Stimulated activated CD8-positive, alpha-beta memory T cell treated with anti-CD3 and anti-CD28 coated beads, Interleukin-2, amount 100 ng/mL, for 48 hours (primary cell): ENCODE data around the gene ZNF776.
A peak's percentile ranks its signal among the peaks of the same experiment; 100 is the strongest.
"Not testable (repeated sequence)": the region's sequence is repeated elsewhere in the genome, so short reads cannot be mapped to it uniquely, and the experiment has no call there.

Experiments used
- DNase-seq, 2 donors: peaks; one replicate each; pipeline ENCODE4 v3.0.0-alpha.2; 2020; ENCODE audit warnings: low read depth in 2 of 2

ZNF776 gene

DNA sequence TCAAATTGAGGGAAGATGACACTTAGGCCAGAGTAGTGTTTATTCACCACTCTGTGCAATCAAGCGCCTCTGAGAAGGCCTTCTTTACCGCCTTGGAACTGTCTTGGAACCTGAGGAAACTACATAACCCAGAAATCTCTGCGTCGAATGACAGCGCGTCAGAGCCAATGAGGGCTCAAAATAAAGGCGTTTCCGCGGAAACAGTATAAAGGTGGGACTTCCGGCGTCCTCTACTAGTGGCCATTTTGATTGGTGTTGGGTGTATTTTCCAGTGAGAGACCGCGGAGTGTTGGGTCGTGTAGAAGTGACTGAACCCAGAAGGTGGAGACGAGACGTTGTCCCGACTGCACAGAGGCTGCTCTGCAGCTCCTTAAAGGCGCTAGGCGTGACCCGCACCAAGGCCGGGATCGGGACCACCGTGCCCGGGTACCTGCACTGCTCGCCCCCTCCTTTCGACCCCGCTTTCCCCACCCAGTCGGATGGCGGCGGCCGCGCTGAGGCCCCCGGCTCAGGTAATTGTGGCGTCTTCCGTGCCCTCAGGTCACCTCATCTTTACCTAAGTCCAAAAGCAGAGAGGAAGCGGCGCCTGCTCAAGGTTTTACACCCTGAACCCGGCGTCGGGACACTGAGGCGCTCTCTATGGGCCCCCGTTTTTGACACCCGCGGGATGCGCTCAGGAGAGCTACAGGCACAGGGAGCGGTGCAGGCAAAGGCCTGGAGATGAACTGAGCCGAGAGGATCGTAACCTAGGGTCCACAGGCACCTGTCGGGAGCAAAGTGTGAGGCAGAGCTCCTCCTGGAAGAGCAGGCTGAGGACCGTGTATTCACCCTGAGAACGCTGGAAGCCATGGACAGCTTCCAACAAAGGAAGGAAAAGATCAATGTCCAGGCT lies at the start of gene ZNF776:
ZNF776 (plus strand) TSS at position 236 of the 892 bp plus-strand sequence; CDS start at position 480, 244 bp downstream.
- DNase-seq: peak; percentile 28 to 59

DNA sequence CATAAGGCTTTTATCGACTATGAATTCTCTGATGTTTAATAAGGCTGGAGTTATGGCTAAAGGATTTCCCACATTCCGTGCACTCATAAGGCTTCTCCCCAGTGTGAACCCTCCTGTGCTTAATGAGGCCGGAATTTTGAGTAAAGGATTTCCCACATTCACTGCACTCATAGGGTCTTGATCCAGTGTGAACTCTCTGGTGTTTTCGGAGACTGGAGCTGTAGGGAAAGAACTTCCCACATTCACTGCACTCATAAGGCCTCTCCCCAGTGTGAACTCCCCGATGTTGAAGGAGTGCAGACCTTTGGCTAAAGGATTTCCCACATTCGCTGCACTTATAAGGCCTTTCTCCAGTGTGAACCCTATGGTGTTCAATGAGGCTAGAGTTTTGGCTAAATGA lies 45.0 kb upstream of the ZNF776 start:
- no peak for DNase-seq

DNA sequence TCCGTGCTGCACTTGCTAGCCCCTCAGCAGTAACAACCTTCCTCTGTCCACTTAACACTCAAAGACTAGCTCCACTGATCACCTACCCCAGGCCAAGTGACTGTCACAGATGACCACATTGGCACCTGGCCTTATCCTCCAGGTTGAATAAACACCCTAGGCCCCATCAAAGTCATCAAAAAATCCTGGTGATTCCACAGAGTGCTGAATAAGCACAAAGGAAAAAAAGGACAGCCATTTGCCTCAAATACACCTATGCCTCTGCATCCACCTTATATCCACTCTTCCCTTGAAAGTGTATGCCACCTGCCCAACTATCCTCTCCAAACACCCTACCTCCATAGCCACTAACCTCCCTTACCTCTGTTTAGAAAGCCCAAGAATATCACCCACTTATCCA lies 40.3 kb upstream of the ZNF776 start:
- no peak for DNase-seq

DNA sequence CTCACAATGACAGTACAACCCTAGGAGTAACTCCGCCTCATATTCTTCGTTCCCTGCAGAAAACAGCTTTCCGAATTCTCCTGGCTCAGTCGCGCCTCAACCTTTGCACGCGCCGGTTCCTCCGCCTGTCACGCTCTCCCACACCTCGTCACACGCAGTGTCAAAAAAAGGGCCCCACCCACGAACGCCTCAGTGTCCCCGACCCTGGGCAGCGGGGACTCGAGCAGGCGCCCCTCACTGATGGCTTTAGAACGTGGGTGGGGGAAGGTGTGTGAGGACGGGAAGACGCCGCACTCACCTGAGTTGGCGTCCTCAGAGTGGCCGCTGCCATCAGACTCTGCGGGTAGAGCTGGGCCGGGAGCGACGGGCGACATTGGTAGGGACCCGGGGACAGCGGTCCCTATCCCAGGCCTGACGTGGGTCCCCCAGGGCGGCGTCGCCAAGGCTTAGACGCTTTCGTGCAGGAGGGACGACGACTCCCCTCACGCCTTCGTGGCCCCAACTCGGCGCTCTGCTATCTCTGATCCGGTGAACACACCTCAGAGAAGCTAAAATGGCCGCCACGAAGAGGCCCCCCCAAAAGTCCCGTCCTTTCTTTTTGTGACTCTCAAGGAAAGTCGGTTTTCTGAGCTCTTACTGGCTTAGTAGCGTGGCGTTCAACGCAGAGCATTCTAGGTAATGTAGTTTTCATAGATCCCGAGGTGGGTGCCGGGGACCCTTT lies 37.8 kb upstream of the ZNF776 start, which contains the start of gene ZNF154:
ZNF154 (minus strand) TSS at position 564 of the 721 bp plus-strand sequence; CDS start at position 331, 233 bp downstream.
- DNase-seq: peak in 1 of 2 donors; percentile 2

DNA sequence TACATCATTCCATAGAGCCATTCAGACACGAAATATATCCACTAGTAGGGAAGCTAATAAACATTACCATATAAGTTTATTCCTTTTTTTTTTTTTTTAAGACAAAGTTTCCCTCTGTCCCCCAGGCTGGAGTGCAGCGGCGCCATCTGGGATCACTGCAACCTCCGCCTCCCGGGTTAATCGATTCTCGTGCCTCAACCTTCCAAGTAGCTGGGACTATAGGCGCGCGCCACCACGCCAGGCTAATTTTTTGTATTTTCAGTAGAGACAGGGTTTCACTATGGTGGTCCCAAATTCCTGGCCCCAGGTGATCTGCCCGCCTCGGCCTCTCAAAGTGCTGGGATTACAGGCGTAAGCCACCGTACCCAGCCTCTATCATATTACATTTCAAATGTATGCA lies 37.0 kb upstream of the ZNF776 start:
- no peak for DNase-seq

DNA sequence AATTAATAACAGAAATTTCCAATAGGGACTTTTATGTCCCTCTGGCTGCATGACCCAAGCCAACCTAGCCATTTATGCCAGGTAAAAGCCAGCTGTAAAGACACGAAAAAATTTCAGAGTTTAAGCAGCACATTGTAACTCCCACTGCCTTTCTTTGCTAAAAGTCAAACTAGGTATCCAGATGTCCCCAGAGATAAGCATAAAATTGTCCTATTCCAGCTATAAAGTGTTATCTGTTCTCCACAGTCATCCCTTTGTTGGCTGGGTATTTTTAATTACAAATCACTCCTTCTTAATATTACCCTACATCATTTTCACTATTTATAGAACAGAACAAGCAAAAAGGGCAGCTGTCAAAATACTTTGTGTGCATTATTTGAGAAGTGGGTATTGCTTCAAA lies 34.4 kb upstream of the ZNF776 start:
- DNase-seq: no peak

DNA sequence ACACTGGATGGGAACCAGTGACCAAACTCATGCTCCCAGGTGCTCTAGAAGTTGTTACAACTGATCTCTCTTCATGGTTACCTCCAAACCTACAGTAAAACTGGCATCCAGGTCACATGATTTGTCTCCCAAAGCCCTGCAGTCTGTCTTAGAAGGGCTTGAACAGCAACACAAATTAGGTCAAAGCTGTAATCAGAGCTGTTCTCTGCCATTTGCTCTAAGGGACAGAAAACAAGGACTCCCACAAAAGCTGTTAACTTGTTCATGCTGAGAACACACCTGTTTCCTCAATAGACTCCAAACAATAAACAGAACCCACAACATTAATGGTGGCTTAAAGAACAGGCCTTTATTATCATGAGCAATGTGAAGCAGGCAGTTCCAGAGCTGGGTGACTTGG lies 27.2 kb upstream of the ZNF776 start:
- DNase-seq: no peak

DNA sequence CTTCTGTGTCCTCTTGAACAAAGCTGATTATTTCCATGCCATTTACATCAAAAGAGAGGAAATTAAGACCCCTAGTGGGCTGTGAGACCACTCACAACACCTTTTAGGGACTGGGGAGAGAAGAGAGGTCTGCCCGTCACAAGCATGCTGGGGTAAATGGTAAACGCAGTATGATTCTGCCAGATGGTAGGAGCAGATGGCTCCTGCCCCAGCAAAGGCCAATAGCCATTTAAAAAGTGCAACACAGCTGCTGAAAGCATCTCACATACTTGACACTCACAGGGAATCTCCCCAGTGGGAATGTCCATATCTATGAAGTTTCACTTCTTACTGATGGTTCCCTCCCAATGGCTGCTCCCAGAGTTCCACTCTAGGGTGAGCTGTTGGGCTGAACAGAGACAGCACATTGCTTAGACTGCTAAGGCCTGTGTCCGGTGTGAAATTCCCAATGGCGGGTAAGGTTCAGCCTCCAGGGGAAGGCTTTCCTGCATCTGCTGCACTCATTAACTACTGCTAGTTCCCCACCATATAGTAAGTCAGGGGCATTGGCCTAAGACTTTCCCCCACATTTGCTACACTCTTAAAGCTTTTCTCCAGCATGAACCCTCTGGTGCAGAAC lies 26.6 kb upstream of the ZNF776 start:
- no peak for DNase-seq

DNA sequence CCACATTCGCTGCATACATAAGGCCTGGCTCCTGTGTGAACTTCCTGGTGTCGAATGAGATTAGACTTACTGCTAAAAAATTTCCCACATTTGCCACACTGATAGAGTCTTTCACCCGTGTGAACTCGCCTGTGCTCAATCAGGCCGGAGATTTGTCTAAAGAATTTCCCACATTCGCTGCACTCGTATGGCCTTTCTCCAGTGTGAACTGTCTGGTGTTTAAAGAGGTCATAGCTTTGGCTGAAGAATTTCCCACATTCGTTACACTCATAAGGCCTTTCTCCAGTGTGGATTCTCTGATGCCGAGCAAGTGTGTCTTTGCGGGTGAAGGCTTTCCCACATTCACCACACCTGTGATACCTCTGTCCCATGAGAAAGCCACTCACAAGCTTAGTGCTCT lies 25.7 kb upstream of the ZNF776 start:
- DNase-seq: no peak

DNA sequence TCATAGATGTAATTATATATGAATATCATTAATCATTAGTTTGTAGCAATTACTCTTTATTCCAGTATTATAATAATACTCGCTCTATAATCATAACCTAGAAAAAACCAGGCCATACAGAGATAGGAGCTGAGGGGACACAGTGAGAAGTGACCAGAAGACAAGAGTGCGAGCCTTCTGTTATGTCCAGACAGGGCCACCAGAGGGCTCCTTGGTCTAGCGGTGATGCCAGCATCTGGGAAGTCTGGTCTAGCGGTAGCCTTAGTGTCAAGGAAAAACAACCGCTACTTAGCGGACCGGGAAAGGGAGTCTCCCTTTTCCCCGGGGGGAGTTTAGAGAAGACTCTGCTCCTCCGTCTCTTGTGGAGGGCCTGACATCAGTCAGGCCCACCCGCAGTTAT lies 8.3 kb upstream of the ZNF776 start:
- DNase-seq: peak in 1 of 2 donors; percentile 14

DNA sequence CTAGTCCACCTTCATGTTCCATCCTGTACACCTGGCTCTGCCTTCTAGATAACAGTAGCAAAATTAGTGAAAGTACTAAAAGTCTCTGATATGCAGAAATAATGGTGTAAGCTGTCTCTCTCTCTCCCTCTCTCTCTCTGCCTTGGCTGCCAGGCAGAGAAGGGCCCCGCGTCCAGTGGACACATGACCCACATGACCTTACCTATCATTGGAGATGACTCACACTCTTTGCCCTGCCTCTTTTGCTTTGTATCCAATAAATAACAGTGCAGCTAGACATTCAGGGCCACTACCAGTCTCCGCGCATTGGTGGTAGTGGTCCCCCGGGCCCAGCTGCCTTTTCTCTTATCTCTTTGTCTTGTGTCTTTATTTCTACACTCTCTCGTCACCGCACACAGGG lies 7.8 kb upstream of the ZNF776 start:
- not testable (repeated sequence) for DNase-seq

DNA sequence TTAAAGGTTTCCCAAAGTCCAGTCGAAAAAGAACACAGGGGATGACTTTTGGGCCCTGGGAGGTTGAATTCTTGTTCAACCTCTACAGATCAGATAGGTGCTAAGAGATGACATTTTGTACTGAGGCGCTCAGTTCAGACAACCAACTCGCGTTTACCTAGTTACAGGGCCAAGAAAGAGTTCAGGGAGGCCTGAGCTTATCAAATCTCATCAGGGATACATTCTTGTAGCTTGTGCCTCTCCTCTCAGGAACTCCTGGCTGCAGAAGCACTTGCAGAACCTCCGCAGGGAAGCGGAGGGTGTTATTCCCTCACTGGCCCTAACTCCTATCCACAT lies 825 bp downstream of the ZNF776 start:
- DNase-seq: no peak

DNA sequence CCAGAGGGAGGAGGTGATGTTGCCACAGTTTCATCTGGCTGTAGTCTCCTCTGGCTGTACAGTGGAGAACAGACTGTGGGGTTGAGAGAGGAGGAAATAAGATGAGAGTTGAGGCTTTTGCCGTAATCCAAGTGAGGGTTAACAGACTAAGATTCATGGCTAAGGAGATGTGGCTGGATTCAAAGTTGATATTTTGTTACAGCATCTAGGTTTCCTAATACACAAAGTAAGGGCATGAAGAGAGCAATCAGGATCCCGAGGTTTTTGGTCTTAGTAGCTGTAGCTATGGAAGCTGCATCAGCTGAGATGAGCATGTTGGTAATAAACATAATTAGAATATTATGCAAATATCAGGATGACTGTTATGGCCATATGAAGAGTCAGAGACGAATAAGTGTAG lies 1.4 kb downstream of the ZNF776 start:
- DNase-seq: no peak

DNA sequence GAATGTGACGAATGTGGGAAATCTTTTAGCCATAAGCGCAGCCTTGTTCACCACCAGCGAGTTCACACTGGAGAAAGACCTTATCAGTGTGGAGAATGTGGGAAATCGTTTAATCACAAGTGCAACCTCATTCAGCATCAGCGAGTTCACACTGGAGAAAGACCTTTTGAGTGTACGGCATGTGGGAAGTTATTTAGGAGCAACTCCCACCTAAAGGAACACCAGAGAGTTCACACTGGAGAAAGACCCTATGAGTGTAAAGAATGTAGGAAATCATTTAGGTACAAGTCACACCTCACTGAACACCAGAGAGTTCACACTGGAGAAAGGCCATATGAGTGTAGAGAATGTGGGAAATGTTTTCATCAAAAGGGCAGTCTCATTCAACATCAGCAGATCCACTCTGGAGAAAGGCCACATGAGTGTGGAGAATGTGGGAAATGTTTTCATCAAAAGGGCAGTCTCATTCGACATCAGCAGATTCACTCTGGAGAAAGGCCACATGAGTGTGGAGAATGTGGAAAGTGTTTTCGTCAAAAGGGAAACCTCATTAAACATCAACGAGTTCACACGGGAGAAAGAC lies 7.6 kb downstream of the ZNF776 start:
- no peak for DNase-seq

DNA sequence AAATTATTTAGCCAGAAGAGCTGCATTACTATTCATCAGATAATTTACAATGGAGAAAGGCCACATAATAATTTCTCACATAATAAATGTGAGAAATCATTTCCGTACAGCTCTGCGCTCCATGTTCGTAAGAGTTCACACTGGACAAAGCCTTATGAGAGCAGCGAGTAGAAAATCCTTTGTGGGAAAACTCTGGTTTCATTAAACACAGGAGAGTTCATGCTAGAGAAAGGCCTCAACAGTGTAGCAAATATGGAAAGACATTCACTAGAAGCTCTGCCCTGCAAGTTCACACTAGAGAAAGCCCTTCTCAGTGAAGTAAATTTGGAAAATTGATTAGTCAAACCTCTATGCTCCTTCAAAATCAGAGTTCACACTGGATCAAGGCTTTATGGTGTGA lies 8.4 kb downstream of the ZNF776 start:
- DNase-seq: no peak

DNA sequence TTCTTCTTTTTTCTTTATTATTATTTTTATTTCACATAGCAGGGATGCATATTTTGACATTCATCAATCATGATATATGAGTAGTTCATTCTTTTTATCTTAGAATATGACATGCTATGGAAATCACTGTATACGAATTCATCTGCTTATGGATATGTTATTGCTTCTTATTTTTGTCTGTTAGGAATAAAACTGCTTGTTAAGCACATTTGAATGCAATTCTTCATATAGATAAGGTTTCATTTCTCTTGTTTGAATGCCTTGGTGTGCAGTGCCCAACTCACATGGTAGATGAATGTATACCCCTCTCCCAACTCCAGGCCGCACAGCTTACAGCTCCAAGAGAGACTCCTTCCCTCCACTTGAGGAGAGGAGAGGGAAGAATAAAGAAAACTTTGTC lies 11.3 kb downstream of the ZNF776 start:
- DNase-seq: no peak

DNA sequence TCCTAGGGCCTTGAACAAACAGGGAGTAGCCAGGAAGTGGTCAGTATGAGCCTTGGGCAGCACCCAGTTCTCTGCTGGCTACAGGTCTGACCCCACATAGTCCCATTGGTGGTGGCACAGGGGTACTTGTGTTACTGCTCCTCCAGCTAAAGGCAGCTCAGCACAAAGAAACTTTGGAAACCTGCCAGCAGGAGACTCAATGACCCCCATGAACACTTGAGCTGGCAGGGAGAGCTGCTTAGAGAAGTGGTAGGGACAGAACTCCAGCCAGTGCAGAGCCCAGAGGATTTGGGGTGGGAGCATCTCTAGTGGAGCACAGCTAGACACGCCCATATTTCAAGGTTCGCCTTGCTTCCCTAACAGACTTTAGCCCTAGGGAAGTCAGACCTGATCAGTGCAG lies 12.5 kb downstream of the ZNF776 start:
- no peak for DNase-seq

DNA sequence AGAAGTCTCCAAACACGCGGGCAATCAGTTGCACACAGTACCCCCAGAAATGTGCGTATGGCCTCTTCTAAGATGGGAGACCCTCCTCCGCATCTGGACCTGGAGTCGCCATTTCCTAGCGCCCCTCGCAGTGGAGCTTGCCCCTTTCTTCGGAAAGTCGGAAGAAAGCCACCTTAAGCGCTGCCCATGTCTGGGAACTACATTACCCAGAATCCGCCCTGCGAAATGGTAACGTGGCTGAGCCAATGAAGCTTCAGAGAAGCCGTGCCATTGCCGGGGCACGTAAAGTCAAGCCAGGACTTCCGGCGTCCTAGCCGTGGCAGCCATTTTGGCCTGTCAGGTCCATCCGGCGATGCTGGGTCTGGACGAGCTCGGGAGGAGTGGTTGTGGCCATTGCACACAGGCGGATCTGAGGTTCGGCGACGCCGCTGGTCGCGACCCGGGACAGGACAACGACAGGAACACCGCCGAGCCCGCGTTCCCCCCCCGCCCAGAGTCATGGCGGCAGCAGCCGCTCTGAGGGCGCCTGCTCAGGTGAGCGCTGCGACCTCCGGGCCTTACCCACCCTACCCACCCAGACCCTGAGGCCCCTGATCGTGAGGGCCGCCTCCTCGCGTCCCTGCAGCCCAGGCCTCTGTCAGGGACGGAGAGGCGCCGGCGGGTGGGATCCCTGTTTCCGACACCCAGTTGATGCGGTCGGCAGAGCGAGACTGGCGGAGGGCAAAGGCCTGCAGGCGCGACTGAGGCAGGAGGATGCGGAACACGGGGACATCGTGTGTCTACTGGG lies 22.9 kb downstream of the ZNF776 start, which contains the start of gene ZNF586:
ZNF586 (plus strand) TSS at position 332 of the 787 bp plus-strand sequence; CDS start at position 499, 167 bp downstream.
- peak; percentile 68 to 77 for DNase-seq

DNA sequence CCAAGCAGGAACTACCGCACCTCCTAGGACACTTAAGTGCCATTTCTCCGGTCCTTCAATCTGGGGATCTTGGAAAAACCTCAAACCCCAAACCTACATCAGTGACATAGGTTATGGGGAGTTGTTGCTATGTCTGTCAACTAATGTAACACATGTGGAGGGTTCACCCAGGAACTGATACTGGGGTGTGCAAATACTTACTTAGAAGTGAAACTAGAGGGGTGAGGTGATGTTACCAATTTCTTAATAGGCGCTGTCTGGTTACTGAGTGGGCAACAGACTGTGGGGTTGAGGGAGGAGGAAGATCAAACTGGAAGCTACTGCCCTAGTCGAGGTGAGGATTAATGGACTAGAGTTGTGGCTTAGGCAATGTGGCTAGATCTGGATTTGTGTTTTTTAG lies 24.8 kb downstream of the ZNF776 start:
- no peak for DNase-seq

DNA sequence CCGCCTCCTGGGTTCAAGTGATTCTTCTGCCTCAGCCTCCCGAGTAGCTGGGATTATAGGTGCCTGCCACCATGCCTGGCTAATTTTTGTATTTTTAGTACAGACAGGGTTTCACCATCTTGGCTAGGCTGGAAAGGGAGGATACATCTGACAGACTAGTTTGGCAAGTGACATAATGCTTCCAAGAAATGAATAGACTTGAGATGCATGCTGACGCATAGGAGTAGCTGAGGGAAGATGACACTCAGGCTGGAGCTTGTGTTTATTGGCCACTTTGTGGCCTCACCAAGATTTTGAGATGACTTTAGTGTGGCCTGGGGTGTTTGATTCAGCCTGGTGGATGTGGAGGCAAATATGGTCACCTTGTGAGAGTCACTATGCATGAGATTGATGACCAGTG lies 26.9 kb downstream of the ZNF776 start:
- DNase-seq: no peak

DNA sequence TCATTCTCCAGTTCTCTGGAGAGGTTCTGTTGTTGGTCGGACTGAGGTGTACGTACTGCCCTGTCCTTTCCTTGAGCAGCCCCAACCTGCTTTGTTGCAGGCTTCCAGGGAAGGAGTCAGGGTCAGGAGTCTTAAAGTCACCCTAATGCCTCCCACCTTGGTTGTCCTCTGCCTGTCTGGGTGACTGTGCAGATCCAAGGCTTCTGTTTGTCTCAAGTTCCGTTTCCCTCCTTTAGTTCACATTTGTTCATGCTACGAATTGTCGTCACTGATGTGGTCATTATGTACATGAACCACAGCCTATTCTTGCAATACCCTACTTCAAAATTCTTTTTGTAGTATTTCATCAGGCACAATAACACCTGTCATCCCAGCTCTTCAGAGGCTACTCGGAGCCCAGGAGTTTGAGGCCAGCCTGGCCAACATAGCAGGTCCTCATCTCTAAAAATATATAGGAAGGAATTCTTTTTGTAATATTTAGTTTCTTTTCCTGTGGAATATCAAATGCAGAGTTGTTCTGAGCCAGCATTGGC lies 30.2 kb downstream of the ZNF776 start:
- DNase-seq: no peak
